Measurements from ENCODE around the gene TMEM245. TPM values are rescaled to one million over a fixed set of nuclear protein-coding genes. Genes with fewer than 3 reads are reported as not detected.

Gene TMEM245
- total RNA-seq, 2 experiments from 2014 or later = 23.3 to 26.7 TPM

DNA sequence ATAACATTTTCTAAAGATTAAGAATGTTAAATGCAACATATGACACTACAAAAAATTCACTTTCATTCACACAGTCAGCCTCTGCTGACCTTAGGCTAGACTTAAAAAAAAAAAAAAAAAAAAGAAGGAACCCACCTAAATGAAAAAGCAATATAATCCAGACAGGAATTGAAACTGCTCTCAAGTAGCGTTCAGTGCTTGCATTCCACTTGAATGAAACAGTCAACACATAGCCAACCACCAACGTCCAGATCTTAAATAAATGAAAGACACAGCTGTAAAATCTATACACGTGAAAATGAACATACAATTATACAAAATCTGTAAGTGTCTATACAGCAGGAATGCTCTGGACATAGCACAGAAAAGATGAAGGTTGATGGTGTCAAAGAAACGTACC, 11.4 kb downstream of the TMEM245 start:
- Mint-ChIP-seq H3K9me3 (peaks cover 10% of the 10 kb centered on the region), H3K4me1 (ENCODE audit: low read depth) (peaks cover 74% of the 10 kb centered on the region), H3K36me3 (ENCODE audit: low read depth) (peaks cover 26% of the 10 kb centered on the region), H3K27ac (peak overlapping the region; percentile 66), H3K4me3 (no peak overlapping the region), H3K27me3 (no peaks in the 10 kb centered on the region)
- DNase-seq (no peak), ATAC-seq (no peak)
- POLR2A ChIA-PET = interaction anchor here (1.5 kb wide), 1 partner anchor 10 kb away, joined by 5 read pairs; no protein-coding TSS in a partner anchor
- CTCF ChIA-PET = interaction anchor here (1.5 to 3.6 kb wide), 2 partner anchors 11 to 12 kb away, joined by 4 to 15 read pairs; partner anchors contain the start of gene TMEM245
- intact Hi-C loops (cut with micrococcal nuclease) = no loop called here
- TF ChIP-seq, protein P1, sequence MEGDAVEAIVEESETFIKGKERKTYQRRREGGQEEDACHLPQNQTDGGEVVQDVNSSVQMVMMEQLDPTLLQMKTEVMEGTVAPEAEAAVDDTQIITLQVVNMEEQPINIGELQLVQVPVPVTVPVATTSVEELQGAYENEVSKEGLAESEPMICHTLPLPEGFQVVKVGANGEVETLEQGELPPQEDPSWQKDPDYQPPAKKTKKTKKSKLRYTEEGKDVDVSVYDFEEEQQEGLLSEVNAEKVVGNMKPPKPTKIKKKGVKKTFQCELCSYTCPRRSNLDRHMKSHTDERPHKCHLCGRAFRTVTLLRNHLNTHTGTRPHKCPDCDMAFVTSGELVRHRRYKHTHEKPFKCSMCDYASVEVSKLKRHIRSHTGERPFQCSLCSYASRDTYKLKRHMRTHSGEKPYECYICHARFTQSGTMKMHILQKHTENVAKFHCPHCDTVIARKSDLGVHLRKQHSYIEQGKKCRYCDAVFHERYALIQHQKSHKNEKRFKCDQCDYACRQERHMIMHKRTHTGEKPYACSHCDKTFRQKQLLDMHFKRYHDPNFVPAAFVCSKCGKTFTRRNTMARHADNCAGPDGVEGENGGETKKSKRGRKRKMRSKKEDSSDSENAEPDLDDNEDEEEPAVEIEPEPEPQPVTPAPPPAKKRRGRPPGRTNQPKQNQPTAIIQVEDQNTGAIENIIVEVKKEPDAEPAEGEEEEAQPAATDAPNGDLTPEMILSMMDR (IDR thresholded peaks at IDR 0.05) = no peak

- H3K9me3 Mint-ChIP-seq = peaks cover 16% of the 10 kb centered on the region
Observed at GRCh38 chr9:109107402-109108240, 12.1 kb downstream of the TMEM245 start.

GRCh38 chr9:109101810-109102209, 17.9 kb downstream of the TMEM245 start:
- peaks cover 68% of the 10 kb centered on the region for H3K4me1 Mint-ChIP-seq (ENCODE audit: low read depth)
- TF ChIP-seq, protein P1 (IDR thresholded peaks at IDR 0.05) = no peak
- ChIA-PET CTCF (no interaction called here), POLR2A (interaction anchor here (3.2 kb wide), 1 partner anchor 16 kb away, joined by 15 read pairs; no protein-coding TSS in a partner anchor)
- H3K36me3 Mint-ChIP-seq (ENCODE audit: low read depth) = peaks cover 58% of the 10 kb centered on the region
- ATAC-seq = peak; percentile 88
- peak; percentile 28 for DNase-seq
- intact Hi-C loops (cut with micrococcal nuclease) = no loop called here
- peaks cover 16% of the 10 kb centered on the region for H3K9me3 Mint-ChIP-seq
- H3K4me3 Mint-ChIP-seq = peak overlapping the region; percentile 41
- H3K27me3 Mint-ChIP-seq = no peaks in the 10 kb centered on the region
- peak overlapping the region; percentile 87 for H3K27ac Mint-ChIP-seq

More at GRCh38 chr9:109107402-109108240, 12.1 kb downstream of the TMEM245 start:
- peak overlapping the region; percentile 89 for H3K27ac Mint-ChIP-seq
- H3K36me3 Mint-ChIP-seq (ENCODE audit: low read depth) = peaks cover 33% of the 10 kb centered on the region
- peaks cover 74% of the 10 kb centered on the region for H3K4me1 Mint-ChIP-seq (ENCODE audit: low read depth)
- TF ChIP-seq, protein P1 (IDR thresholded peaks at IDR 0.05) = no peak
- POLR2A ChIA-PET = interaction anchor here (1.5 kb wide), 1 partner anchor 11 kb away, joined by 5 read pairs; no protein-coding TSS in a partner anchor
- no peaks in the 10 kb centered on the region for H3K27me3 Mint-ChIP-seq
- CTCF ChIA-PET = interaction anchor here (0.9 to 3.6 kb wide), 2 partner anchors 10 to 11 kb away, joined by 4 to 15 read pairs; no protein-coding TSS in a partner anchor
- intact Hi-C loops (cut with micrococcal nuclease) = no loop called here
- ATAC-seq (peak; percentile 83), DNase-seq (peak; percentile 28)
- peak overlapping the region; percentile 29 for H3K4me3 Mint-ChIP-seq

GRCh38 chr9:109101202-109101595, 18.5 kb downstream of the TMEM245 start:
- DNase-seq = no peak
- TF ChIP-seq, protein P1 (IDR thresholded peaks at IDR 0.05) = no peak
- POLR2A ChIA-PET = interaction anchor here (1.8 to 3.2 kb wide), 3 partner anchors 9 to 17 kb away, joined by 4 to 15 read pairs (median 9); no protein-coding TSS in a partner anchor
- ATAC-seq = peak; percentile 19
- H3K4me1 Mint-ChIP-seq (ENCODE audit: low read depth) = peaks cover 71% of the 10 kb centered on the region
- CTCF ChIA-PET = interaction anchor here (1.1 to 1.6 kb wide), 3 partner anchors 8 to 14 kb away, joined by 3 read pairs; no protein-coding TSS in a partner anchor
- H3K9me3 Mint-ChIP-seq = peaks cover 16% of the 10 kb centered on the region
- peaks cover 57% of the 10 kb centered on the region for H3K36me3 Mint-ChIP-seq (ENCODE audit: low read depth)
- peak overlapping the region; percentile 41 for H3K4me3 Mint-ChIP-seq
- intact Hi-C loops (cut with micrococcal nuclease) = no loop called here
- no peaks in the 10 kb centered on the region for H3K27me3 Mint-ChIP-seq
- H3K27ac Mint-ChIP-seq = peak overlapping the region; percentile 87
